H1 (cell line): Measurements from ENCODE around the gene TOM1L2. TPM values are rescaled to one million over a fixed set of nuclear protein-coding genes. Genes with fewer than 3 reads are reported as not detected.
A peak's percentile ranks its signal among the peaks of the same experiment; 100 is the strongest.

Source experiments
- BRCA1 ChIP-seq: IDR thresholded peaks from 2 replicates; pipeline ENCODE4 v1.6.1; 2012; ENCODE audit warnings: low read depth, low read length, improper control_type of control experiment
- CBX5 ChIP-seq: fragments of 300-800, 300-1000 bp; sonication (generic); IDR thresholded peaks from 2 replicates; pipeline ENCODE4 v1.7.1; 2016; ENCODE audit warnings: antibody characterized with exemption, low read length, low read depth
- CBX8 ChIP-seq: fragments of 300-800, 300-1000 bp; sonication (generic); IDR thresholded peaks from 2 replicates; pipeline ENCODE4 v1.7.1; 2016; ENCODE audit warnings: low read depth, low read length, borderline replicate concordance
- CHD2 ChIP-seq: IDR thresholded peaks from 2 replicates; pipeline ENCODE4 v1.6.1; 2012; ENCODE audit warnings: low read length, improper control_type of control experiment
- EP300 ChIP-seq, 2 experiments: IDR thresholded peaks; 1 replicate in 1 of 2; 2 replicates in 1 of 2; pipeline ENCODE4 v1.6.1; 2011 to 2012; ENCODE audit warnings: low read depth in 2 of 2, low read length in 2 of 2, mild to moderate bottlenecking in 2 of 2, borderline replicate concordance in 1 of 2, inconsistent platforms in 1 of 2, moderate library complexity in 1 of 2
- EZH2 ChIP-seq: fragments of 200-600 bp; sonication (generic); IDR thresholded peaks from 2 replicates; pipeline ENCODE4 v1.7.1; 2012; ENCODE audit warnings: low read depth, mild to moderate bottlenecking, moderate library complexity, low read length, inconsistent platforms; ENCODE audit not compliant: severe bottlenecking
- HDAC2 ChIP-seq, 2 experiments: fragments of 300-600 bp in 1 of 2; sonication (generic) in 1 of 2; IDR thresholded peaks; 2 replicates each; pipeline ENCODE4 v1.6.1; 2011 to 2012; ENCODE audit warnings: low read depth in 2 of 2, low read length in 2 of 2, mild to moderate bottlenecking in 2 of 2, moderate library complexity in 2 of 2, borderline replicate concordance in 1 of 2, inconsistent platforms in 1 of 2
- JUN ChIP-seq: IDR thresholded peaks from 2 replicates; pipeline ENCODE4 v1.6.1; 2011; ENCODE audit warnings: low read depth, mild to moderate bottlenecking, improper control_type of control experiment, low read length
- KDM4A ChIP-seq: IDR thresholded peaks from one replicate; pipeline ENCODE4 v1.7.1; 2012; ENCODE audit warnings: low read depth, mild to moderate bottlenecking, moderate library complexity, low read length, inconsistent platforms; ENCODE audit not compliant: severe bottlenecking
- MAFK ChIP-seq: IDR thresholded peaks from 2 replicates; pipeline ENCODE4 v1.6.1; 2012; ENCODE audit warnings: low read depth, mild to moderate bottlenecking, improper control_type of control experiment, low read length
- PHF8 ChIP-seq: fragments of 200-600 bp; sonication (generic); conservative IDR thresholded peaks from 2 replicates; pipeline ENCODE4 v1.7.1; 2012; ENCODE audit warnings: low read depth, mild to moderate bottlenecking, inconsistent platforms, low read length, moderate library complexity
- RBBP5 ChIP-seq: IDR thresholded peaks from 2 replicates; pipeline ENCODE4 v1.7.1; 2012; ENCODE audit warnings: low read depth, mild to moderate bottlenecking, inconsistent platforms, low read length, moderate library complexity, borderline replicate concordance
- SIN3A ChIP-seq, 2 experiments: IDR thresholded peaks in 1 of 2; conservative IDR thresholded peaks in 1 of 2; 2 replicates each; pipeline ENCODE4 v1.6.1; 2011 to 2012; ENCODE audit warnings: low read length in 2 of 2, improper control_type of control experiment in 1 of 2, low read depth in 1 of 2, mild to moderate bottlenecking in 1 of 2
- SRF ChIP-seq: IDR thresholded peaks from 2 replicates; pipeline ENCODE4 v1.6.1; 2011; ENCODE audit warnings: mild to moderate bottlenecking, low read depth, low read length, moderate library complexity
- SUZ12 ChIP-seq: fragments of 200-600 bp; sonication (generic); IDR thresholded peaks from 2 replicates; pipeline ENCODE4 v1.6.1; 2012; ENCODE audit warnings: mild to moderate bottlenecking, inconsistent platforms, low read length, moderate library complexity, mixed read lengths
- TAF7 ChIP-seq: optimal IDR thresholded peaks from 2 replicates; pipeline ENCODE3; 2011; ENCODE audit warnings: low read depth, mild to moderate bottlenecking, inconsistent platforms, low read length, moderate library complexity, borderline replicate concordance
- polyA plus RNA-seq, 7 experiments: library from polyadenylated mRNA; depleted of rRNA in 3 of 7; stranded (reverse) in 5 of 7; unstranded in 2 of 7; fragments of >200 nt in 5 of 7; fragments of 200-250 nt in 2 of 7; gene quantifications; 1 replicate in 5 of 7; 2 replicates in 1 of 7; 4 replicates in 1 of 7; pipeline versions ENCODE4 v1.2.1 to v1.2.3, GENCODE V29; 2011 to 2013; ENCODE audit warnings: missing spikeins in 2 of 7, mixed read lengths in 2 of 7
- total RNA-seq: library from RNA; stranded (reverse); fragmentation: NEBNext Ultra II Directional; extraction: Animal tissue kit (Norgen Biotek cat#: 25700); gene quantifications from 2 replicates; pipeline ENCODE4 v1.2.1, GENCODE V29; 2021
- TF ChIP-seq, protein P1 (sequence below): IDR thresholded peaks from 2 replicates; pipeline ENCODE4 v1.6.1; 2011; ENCODE audit warnings: low read depth, mild to moderate bottlenecking, low read length; ENCODE audit not compliant: insufficient read depth
- TF ChIP-seq, protein P2 (sequence below), 3 experiments: IDR thresholded peaks; 1 replicate in 2 of 3; 2 replicates in 1 of 3; pipeline versions ENCODE4 v1.5.1 to v1.6.1; 2011; ENCODE audit warnings: low read length in 3 of 3, mild to moderate bottlenecking in 3 of 3, inconsistent platforms in 2 of 3, low read depth in 1 of 3, moderate library complexity in 1 of 3; ENCODE audit not compliant: insufficient read depth in 1 of 3; ENCODE audit errors: control extremely low read depth in 1 of 3

TOM1L2 gene
- total and polyA plus RNA-seq, 2 of the 8 experiments (the other 6 are each of a cell fraction or from before 2014, with no cell fraction given): 2.0 to 3.4 TPM

DNA sequence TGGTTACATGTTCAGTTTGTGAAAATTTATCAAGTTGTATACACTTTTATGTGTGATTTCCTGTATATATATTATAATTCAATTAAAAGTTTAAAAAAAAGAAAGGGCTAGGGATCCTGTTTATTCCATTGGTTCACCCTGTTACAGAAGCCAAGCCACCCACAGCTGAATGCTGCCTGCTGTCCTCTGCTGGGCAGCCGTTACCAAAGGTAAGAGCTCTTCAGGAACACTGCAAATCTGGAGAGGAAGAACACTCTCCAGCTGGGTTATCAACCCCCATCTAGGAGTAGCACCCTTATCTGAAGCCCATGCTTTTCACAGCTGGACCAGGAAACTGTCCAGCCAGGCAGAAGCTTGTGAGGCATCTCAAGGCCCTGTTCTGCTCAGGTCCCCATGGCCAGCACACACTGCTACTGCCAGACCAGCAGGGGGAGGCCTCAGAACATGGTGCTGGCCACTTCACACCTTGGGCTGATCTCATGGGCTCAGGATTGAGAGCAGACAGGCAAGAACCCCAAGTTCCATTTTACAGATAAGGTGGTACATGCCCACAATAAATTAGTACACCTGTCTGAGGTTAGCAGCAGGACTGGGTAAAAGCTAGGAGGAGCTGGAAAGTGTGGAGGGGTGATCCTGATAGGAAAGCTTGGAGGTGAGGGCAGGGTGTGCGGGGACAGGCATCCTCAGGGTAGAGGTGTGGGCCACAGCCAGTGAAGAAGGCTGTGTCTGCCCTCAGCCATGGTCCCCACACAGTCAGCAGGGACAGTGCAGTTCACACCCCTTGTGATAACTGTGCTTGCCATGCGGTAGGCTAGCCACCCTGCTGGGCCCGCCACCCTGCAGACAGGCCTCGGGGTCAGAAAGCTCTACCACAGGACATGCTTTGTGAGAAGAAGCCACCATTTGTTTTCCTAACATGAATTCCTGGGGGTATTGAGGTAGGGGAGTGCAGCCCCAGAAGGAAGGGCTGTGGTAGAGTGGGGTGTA lies 81.1 kb downstream of the TOM1L2 start (continued):
- TF ChIP-seq CBX5 (no peak), EP300 (IDR thresholded peaks at IDR 0.05; ENCODE audit: borderline replicate concordance in 1 of 2, low read depth in 2 of 2, low read length in 2 of 2) (no peak), JUN (no peak), SRF (no peak), TAF7 (no peak), EZH2 (no peak), PHF8 (no peak), HDAC2 (IDR thresholded peaks at IDR 0.05; ENCODE audit: borderline replicate concordance in 1 of 2, low read depth in 2 of 2, low read length in 2 of 2) (no peak), SUZ12 (no peak), BRCA1 (no peak), RBBP5 (no peak), CHD2 (no peak), KDM4A (no peak), SIN3A (conservative IDR thresholded peaks at IDR 0.05 in 1 of 2, IDR thresholded peaks at IDR 0.05 in 1 of 2; ENCODE audit: low read depth in 1 of 2, low read length in 2 of 2) (no peak), MAFK (no peak), CBX8 (no peak)
- TF ChIP-seq, protein P1, sequence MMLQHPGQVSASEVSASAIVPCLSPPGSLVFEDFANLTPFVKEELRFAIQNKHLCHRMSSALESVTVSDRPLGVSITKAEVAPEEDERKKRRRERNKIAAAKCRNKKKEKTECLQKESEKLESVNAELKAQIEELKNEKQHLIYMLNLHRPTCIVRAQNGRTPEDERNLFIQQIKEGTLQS: no peak
- TF ChIP-seq, protein P2, sequence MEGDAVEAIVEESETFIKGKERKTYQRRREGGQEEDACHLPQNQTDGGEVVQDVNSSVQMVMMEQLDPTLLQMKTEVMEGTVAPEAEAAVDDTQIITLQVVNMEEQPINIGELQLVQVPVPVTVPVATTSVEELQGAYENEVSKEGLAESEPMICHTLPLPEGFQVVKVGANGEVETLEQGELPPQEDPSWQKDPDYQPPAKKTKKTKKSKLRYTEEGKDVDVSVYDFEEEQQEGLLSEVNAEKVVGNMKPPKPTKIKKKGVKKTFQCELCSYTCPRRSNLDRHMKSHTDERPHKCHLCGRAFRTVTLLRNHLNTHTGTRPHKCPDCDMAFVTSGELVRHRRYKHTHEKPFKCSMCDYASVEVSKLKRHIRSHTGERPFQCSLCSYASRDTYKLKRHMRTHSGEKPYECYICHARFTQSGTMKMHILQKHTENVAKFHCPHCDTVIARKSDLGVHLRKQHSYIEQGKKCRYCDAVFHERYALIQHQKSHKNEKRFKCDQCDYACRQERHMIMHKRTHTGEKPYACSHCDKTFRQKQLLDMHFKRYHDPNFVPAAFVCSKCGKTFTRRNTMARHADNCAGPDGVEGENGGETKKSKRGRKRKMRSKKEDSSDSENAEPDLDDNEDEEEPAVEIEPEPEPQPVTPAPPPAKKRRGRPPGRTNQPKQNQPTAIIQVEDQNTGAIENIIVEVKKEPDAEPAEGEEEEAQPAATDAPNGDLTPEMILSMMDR (IDR thresholded peaks at IDR 0.05; ENCODE audit: control extremely low read depth in 1 of 3, insufficient read depth in 1 of 3, low read depth in 1 of 3, low read length in 3 of 3): peak; percentile 88 to 94 (median 92)
